GM21825 (cell line): ENCODE measurements around the gene COMMD8.
"Not testable (repeated sequence)": the region's sequence is repeated elsewhere in the genome, so short reads cannot be mapped to it uniquely, and the experiment has no call there.

Experiments
- ATAC-seq: cut with Tn5 transposase; IDR thresholded peaks from one replicate; pipeline ENCODE4 v1.9.1; 2021; ENCODE audit warnings: mild to moderate bottlenecking, moderate library complexity; ENCODE audit not compliant: unreplicated experiment

COMMD8 gene

DNA sequence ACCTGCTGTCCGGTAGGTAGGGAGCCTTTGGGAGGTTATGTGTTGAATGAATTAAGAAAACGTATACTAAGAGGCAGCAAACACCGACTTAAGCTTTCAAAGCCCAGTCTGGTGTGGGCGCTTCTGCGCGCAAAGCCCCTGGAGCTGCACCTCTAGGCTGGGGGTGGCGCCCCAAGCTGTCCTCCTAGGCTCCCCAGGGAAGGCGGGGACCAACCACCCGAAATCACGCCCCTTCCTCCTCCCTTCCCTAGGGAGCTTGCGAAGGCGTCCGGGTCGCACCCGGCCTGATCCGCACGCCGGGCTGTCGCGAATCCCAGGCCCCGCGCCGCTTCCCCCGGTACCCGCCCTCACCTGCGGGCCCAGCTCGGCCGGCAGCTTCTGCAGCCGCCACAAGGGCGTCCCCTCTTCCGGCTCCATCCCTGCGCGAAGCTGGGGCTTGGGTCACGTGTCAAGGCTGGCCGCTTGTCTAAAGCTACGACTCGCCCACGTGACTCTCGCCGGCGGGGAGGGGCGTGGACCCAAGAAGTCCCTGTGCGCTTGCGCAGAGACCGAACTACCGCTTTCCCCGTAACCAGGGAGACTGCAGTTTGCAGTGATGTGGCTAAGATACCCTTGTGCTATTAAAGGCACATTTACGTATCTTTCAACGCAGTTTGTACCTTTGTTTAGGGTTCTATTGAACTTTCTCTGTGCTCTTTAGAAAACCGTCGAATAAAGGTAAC lies at the start of gene COMMD8:
COMMD8 (minus strand) TSS at position 468 of the 722 bp plus-strand sequence; CDS start at position 417, 51 bp downstream.
- peak; percentile 94 for ATAC-seq

DNA sequence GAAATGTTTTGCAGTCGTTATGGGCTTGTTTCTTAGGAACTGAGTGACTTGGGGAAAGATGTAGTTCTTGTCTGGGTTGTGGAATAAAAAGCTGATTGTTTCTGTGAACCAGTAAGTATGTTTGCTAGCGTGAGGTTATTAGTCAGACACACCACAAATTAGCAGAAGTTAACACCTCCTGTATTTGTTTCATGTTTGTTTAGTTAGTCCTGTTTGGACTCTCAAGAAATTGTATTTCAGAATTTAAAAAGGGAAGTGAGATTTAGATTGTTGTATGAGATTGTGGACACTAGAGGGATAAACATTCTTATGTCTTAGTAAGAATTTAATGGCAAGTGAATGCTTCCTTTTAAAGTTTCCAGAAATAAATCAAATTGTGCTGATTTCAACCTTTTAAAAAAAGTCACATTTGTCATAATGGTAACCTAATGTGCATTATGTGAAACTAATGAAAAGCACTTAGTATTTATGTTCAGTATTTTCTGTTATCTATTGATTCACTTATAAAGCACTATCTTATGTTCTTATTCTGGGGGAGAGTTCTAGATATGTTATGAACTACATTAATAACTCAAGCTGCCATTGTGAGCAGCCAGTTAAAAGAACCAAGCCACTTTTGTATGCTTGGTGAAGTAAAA lies 47.1 kb upstream of the COMMD8 start:
- ATAC-seq: peak; percentile 96

DNA sequence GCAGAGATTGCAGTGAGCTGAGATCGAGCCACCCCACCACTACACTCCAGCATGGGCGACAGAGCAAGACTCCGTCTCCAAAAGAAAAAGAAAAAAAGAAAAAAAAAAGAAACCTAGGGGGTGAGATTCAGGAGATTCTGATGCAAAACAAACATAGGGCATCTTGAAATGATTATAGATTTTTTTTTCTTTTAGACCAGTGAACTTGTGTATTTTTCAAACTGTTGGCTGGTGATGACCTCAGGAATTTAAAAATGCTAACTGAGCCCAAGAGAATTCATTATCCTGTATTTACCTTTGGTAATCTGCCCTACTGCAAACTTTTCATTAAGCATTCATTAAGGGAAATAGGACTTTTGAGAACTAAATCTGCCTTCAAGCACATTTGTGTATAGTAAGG lies 42.2 kb upstream of the COMMD8 start:
- ATAC-seq: no peak

DNA sequence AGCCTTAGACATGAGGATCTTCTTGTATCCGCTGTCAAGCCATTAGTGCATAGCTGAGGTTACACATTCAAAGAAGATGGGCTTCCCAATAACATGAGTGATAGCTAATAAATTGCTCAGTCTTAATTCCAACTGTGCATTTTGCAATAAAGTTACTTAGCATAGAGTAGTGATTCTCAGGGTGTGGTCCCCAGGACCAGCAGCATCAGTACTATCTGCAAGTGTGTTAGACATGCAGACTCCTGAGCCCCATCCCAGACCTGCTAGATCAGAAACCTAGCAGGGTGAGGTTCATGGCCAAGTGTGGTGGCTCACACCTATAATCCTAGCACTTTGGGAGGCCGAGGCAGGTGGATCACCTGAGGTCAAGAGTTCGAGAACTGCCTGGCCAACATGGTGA lies 41.6 kb upstream of the COMMD8 start:
- no peak for ATAC-seq

DNA sequence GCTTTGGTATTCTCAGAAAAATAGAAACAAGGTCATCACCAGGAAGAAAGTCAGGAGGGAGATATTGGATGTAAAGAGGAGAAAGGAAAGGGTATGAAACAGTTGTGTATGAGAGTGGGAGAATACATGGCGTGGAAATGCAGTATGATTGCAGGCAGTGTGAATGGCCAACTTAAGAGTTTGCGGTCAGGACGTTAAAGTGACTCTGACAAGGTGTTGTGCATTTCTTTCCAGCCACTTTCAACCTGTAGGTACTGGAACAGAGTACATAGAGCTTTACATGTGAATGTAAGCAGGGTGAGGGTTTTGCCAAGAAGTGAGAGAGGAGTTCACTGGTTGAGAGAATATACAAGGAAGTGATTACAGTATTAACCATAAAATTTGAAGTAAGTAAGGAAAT lies 37.3 kb upstream of the COMMD8 start:
- no peak for ATAC-seq

DNA sequence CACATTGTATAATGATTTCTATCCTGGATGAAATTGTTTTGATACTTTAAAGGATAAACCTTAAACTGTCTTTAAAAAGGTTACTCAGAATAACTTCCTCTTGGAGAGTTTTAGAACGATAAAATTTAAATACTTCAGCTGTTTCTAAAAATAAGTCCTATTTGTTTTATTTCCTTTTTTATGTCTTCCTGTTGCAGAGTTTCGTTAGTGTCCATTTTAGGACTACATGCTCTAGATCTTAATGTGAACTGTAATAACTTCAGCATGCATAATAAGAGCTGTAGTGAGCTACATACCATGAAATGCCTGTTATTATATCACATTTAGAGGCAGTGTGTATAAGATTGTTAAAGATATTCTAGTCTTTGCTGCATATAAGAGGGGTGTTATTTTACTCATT lies 36.2 kb upstream of the COMMD8 start:
- no peak for ATAC-seq

DNA sequence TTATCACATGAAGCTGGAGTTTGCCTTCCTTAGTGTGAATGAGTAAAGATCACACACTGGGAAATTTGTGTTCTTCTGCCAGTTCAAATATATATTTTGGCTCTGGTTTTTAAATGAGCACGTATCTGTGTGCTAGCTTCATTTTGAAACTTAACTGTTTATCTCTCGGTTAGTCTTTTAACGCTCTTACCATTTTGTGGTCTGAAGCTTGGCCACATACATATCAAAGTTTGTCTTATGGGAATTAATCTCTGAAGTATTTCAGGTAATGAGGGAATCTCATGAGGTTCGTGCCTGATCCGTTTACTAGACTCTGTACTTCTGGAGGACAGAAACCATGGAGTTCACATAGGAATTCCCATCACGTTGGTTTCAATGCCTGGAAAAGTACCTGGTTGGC lies 35.4 kb upstream of the COMMD8 start:
- ATAC-seq: no peak

DNA sequence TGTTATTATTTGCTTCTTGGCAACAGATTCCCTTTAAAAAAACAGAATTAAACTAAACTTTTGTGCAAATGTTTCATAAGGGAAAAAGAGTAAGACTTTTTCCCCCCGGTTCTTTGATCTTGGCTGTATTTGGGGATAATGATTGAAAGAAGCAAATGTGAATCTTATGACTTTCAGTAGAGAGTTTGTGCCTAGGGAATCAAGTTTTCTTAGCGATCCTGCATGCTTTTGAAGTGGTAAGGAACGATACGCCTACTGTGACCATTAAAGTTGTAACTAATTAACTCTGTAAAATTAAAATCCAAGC lies 30.6 kb upstream of the COMMD8 start:
- no peak for ATAC-seq

DNA sequence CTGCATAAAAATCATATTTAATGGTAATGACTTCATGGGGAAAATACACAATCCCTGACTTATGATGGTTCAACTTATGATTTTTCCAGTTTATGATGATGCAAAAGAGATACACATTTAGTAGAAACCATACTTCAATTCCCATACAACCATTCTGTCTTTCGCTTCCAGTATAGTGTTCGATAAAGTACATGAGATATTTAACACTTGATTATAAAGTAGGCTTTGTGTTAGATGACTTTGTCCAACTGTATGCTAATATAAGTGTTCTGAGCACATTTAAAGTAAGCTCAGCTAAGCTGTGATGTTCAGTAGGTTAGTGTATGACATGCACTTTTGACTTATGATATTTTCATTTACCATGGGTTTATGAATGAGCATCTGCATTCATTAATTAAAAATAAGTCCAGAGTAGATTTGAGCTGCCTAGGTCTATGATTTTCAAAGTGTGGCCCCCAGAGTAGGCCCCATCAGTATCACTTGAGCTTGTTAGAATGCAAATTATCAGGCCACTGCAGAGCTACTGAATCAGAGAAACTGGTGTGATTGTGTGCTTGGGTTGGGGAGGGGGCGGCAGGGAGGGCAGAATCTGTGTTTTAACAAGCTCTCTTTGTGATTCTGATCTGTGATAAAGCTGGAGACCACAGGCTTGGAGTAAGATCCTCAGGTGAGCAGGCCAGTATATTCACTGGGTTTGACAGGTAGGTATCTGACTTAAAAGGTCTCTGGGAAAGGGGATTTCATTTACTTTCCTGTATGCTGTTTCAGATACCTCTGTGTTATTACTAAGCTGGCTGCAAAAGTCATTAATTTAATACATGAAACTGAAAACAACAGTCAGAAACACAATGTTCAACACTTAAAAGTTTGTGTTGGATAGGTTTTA lies 30.0 kb upstream of the COMMD8 start:
- peak; percentile 43 for ATAC-seq

DNA sequence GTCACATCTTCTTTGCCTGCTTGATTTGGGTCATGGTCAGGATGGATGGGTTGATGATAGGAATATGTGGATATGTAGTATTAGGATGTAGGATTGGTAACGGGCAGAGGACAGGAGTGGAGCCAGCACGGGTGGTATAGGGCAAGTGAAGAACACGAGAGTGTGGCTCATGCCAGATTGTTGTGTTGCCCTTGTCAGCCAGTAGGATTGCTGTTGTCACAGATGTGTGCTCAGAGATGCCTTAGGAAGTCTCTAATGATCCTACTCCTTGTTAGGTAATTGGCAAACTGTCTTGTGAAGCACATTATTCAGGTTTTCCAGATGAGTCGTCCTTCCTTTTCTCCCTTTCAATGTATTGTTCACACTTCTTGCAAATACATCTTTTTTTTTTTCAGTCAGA lies 27.0 kb upstream of the COMMD8 start:
- ATAC-seq: peak; percentile 63

DNA sequence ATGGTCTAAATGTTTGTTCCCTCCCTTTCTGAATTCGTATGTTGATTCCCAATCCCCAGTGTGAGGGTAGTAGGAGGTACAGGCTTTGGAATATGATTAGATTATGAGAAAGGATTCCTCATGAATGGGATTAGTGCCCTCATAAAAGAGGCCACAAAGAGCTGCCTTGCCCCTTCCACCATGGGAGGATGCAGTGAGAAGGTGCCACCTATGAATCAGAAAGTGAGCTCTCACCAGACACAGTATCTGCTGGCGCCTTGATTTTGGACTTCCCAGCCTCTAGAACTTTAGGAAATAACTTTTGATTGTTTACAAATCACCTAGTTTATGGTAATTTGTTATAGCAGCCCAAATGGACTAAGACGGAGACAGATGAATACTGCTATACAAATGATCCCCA lies 25.2 kb upstream of the COMMD8 start:
- ATAC-seq: no peak

DNA sequence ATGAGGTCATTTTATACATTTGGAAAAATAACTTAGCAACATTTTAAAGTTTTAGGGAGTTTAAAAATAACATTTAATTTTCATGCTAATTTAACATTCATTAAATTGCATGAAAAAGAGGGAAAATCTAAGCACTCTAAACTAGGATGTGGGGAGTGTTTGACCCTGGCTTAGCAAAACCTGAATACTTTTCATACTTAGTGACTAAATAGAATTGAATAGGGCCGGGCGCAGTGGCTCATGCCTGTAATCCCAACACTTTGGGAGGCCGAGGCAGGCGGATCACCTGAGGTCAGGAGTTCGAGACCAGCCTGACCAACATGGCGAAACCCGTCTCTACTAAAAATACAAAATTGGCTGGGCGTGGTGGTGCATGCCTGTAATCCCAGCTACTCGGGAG lies 23.2 kb upstream of the COMMD8 start:
- not testable (repeated sequence) for ATAC-seq

DNA sequence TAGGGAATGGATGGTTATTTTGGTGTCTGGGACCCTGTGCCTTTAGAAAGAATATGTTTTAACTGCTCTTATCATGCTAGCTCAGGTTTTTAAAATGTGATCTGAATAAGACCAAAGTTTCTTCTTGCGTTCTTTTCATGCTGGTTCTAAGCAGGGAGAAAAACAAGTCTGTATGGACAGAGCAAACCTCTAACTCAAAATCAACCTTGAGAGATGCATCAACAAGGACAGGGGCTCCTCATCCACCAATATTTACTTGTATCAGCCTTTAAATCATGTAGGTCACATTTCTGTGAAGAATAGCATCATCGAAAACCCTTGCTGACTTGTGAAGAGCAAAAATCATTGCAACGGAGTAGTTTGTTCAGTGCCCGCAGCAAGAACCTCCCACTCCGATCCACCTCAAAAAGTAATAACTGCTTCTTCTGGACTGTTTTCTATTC lies 22.8 kb upstream of the COMMD8 start:
- no peak for ATAC-seq

DNA sequence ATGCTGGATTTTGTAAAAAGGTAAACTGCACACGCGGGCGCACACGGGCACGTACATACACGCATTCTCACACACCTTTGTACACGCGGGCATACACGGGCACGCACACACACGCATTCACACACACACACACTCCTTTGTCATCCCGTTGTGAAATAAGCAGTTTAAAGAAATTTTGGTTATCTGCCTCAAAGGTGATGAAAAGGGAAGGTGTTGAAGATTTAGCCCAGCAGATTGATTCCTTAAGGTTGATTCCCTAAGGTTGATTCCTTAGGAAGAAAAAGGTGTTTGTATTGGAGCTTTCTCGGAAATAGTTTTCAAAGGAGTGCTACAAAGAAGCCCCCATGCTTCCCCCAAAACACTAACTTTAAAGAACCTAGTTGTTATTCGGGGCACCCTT lies 22.3 kb upstream of the COMMD8 start:
- no peak for ATAC-seq

DNA sequence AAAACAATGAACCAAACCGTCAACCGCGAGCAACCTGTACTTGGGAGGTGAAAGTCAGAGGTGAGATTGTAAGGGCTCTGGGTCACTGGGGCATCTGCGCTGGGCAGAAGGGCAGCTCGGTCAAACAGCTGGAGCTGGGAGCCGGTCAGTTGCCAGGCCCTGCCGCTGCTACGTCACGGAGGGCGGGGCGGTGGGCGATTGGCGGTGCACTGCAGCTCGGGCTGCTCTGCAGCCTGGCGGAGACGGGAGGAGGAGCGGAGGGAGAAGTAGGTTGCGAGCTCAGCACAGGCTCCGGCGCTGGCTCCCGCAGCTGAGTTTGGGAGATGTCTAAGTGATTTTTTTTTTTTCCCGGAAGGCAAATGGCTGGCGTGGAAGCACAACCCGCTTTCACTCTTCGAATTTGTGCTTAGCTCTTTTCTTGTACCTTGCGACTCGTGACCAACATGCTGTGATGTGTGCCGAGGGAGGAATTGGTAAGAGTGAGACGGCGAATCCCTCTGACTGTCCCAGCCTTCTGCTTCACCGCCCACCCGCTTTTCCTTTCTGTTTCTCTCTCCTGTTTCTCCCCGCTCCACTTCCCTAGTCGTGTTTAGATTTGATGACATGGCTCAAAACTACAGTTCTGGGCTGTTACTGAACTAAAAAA lies 21.7 kb upstream of the COMMD8 start, which contains the start of gene ATP10D:
ATP10D (plus strand) TSS at position 229 of the 646 bp plus-strand sequence. CDS start 27,266 bp downstream, outside the sequence.
- peak; percentile 96 for ATAC-seq

DNA sequence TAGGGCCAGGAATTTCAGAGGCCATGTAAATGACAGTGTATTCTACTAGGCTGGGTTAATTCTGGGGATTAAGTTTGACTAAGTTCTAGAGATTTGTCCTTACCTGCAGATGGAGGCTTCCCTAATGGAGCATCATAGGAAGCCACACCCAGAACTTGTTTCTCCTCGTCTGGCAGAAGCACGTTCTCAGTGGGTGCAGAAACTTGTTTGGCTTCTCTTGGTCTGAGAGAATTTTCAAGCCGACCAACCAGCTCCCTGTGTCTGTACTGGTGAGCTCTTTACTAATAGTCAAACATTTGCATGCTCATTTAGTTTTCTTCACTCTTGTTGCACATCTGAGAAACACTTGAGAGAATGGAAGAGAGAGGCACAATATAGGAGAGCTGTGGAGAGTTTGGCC lies 20.7 kb upstream of the COMMD8 start:
- no peak for ATAC-seq

DNA sequence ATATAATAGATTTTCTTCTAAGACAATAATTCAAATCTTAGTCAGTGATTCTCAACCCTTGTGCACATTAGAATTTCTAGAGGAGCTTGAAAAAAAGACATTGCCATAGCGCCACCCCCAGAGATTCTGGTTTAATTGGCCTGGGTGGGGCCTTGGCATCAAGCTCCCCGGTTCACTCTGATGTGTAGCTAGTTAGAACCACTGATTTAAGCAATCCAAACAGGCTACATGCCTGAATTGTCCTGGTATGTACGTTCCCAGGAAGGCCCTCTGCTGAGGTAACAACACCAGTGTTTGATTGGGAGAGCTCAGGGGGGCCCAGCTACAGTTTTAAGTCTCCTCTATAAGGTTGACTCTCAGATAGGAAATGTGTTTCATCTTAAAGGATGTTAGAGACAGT lies 20.2 kb upstream of the COMMD8 start:
- ATAC-seq: no peak

DNA sequence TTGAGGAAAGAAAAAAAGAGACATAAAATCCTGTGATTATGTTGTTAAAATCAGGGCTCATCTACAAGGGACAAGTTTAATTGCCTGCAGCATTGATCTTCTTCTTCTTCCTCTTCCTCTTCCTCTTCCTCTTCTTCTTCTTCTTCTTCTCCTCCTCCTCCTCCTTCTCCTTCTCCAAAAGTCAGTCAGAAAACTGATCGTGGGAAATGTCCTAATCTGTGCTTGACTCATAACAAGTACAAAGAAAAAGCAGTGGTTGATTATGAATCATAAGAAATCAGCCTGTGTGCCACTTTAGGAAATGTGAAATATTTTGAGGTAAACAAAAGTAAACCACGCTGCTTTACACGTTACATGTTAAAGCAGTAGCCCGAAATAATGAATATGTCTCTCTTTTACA lies 18.8 kb upstream of the COMMD8 start:
- ATAC-seq: no peak

DNA sequence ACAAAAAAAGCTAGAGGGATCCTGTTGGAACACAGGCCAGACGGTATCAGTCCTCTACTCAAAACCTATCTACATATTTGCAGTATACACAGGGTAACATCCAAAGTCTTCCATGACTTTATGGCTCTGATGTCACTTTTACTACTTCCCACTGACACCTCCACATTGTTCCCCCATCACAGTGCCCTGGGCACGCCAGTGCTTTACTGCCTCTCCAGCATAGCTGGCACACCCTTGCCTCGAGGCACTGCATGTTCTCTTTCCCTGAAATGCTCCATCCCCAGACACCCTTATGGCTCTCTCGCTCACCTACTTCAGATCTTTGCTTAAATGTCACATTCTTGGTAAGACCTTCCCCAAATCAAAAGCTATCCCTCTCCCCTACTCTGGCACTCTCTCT lies 15.3 kb upstream of the COMMD8 start:
- ATAC-seq: no peak

DNA sequence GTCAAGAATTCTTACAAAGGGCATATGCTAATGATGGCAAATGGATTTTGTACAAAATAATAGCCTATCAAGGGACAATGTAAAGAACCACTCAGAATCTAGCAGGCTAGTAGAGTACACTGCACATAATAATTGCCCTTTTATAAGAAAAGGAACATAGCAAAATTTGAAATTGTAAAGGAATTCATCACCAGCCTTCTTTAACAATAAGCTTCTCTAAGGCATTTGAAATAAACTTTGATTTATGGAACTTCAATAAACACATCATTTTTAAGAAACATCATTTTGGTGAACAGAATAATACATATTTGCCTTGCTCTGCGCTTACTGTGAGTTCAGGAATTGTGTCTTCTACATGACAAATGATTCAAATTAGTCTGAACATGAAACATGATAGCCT lies 11.9 kb upstream of the COMMD8 start:
- ATAC-seq: no peak

DNA sequence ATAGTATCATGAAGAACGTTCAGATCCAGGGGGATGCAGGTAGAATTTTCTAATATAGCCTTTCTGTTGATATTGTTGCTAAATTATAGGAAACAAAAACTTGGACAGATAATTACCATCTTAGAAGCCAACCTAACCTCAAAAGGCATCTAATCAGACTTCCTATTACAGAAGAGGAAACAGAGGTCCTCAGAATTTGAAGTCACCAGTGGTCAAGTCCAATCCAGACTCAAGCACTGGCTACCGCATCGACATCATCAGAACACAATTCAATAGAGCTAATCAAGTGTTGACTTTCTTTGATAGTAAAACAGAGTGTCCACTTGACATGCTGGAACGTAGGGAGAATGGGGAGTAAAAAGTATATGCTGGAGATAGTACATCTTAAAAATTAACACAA lies 11.3 kb upstream of the COMMD8 start:
- no peak for ATAC-seq
